RKO (cell line): ENCODE data around the gene TUBA3C.

Experiments used
- DNase-seq: peaks from one replicate; pipeline ENCODE4 v3.0.0-alpha.2; 2016; ENCODE audit warnings: low spot score

Gene TUBA3C

GRCh38 chr13:19161308-19161707 is 20.3 kb downstream of the TUBA3C start:
- DNase-seq: no peak

GRCh38 chr13:19159761-19160420 is 21.7 kb downstream of the TUBA3C start:
- no peak for DNase-seq

GRCh38 chr13:19159181-19159580 is 22.4 kb downstream of the TUBA3C start:
- no peak for DNase-seq

DNA sequence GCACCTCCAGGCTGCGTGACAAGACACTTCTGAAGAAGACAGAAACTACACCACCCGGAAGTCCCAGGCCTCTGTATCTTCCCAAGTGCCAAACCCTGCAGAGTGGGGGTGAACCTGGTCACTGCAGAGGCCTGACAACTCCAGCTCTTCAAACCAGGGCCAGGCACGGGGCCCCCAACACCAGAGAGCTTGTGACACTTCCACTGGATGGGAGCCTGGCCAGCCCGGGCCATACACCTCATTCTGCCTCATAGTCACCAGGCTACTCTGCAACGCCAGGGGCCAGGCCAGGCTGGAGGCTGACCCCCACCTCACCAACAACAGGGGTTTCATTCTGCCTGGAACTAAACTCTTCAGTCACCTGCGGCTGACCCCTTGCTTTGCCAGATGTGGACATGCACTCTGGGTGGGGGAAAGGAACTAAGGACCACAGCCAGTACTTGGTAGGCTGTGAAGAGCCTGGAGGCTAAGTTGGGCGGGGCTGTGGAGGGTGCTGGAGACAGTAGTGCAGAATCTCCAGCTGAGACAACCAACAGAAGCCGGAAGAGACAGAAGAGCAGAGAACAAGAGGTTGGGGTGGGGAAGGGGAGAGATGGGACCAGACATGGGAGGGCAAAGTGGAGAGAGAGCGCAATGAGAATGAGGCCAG is 23.0 kb downstream of the TUBA3C start:
- no peak for DNase-seq

DNA sequence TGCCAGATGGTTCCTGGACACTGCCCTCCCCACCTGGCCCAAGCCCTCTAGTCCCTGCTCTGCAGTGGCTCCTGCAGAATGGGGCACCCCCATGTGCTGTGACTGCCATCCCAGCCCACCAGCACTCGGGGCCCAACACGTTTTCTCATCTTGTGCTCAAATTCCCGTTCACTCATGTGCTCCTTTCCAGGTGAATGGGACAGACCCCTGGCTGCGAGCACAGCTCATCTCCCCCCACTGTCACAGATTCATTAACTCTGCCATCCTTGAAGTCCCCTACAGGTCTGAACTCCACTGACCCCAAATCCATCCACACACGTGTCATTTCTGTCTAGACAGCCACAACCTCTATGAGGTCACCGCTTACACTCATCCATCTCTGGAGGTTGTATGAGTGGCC is 23.6 kb downstream of the TUBA3C start:
- DNase-seq: no peak

GRCh38 chr13:19157461-19157860 is 24.2 kb downstream of the TUBA3C start:
- DNase-seq: no peak

- DNase-seq: no peak
Observed at GRCh38 chr13:19156013-19156825, 25.4 kb downstream of the TUBA3C start.

- DNase-seq: no peak
Observed at GRCh38 chr13:19155321-19155861, 26.2 kb downstream of the TUBA3C start.

DNA sequence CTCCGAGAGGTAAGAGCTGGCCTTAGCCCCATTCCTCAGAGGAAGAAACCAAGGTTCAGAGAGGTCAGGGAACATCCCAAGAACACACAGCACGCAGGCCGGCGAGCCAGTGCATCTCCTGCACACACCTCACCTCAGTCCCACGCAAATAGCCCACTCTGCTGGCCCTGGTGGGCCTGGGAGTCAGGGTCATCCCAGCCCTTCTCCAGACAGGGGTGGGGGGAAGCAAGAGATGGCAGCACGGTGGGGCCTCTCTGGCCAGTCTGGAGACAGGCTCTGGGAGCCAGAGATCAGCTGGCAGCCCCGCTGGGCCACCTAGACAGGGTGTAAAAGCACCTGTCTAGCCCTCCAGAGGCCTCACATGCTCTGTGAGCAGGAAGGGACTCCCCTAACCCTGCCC is 26.8 kb downstream of the TUBA3C start:
- no peak for DNase-seq

- no peak for DNase-seq
Observed at GRCh38 chr13:19153782-19154450, 27.7 kb downstream of the TUBA3C start.

- no peak for DNase-seq
Observed at GRCh38 chr13:19152403-19152802, 29.2 kb downstream of the TUBA3C start.

DNA sequence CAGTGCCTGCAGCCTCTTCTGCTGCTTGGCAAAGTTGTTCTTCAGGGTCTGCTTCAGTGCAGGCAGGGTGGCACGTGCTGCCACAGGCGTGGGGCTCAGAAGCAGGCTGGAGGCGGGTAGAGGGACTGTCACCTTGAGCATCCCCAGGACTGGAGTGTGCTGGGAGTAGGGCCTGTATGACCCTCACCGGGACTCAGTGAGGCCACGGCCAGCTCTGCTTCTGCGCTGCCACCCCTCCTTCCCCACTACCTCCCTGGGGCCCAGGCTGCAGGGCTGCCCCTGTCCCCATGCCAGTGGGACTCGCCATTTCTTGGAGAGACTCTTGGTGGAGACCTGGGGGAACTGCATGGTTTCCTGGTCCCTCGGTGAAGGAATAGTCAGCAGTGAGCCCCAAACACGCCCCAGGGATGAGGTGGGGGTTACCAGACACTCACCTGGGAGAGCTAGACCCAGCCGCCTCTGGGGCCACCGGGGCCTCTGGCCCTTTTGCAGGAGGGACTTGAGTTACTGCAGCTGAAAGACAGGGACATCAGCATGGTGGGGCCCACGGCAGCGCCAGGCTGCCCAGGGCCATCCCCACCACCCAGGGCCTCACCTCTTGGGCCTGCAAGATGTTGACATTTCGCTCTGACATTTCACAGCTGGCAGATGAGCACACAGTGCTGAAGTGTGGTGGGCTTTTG is 29.9 kb downstream of the TUBA3C start:
- DNase-seq: no peak

GRCh38 chr13:19150712-19151228 is 30.9 kb downstream of the TUBA3C start:
- no peak for DNase-seq

DNA sequence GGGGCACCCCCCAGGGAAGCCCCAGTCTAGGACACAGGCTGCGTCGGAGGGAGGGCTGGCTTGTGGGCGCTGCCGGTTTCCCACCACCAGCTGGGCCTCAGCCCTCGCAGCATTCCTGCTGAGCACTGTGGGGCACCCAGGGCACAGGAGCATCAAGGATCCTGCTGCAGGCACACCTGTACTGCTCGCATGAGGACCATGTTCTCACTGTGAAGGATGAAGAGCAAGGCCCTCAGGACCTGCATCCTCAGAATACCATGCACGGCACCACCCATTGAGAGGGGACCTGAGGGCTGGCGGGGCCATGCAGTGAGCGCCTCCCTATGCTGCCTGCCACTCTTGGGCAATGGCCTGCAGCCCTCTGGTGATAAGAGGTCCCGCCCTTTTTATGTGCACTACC is 31.4 kb downstream of the TUBA3C start:
- DNase-seq: no peak

- no peak for DNase-seq
Observed at GRCh38 chr13:19148561-19148960, 33.1 kb downstream of the TUBA3C start.
